ENCODE data around the gene MAD1L1. TPM values are rescaled to one million over a fixed set of nuclear protein-coding genes. Genes with fewer than 3 reads are reported as not detected.

The MAD1L1 gene
- total RNA-seq, 1 donor from 2014 or later: 57.4 TPM

GRCh38 chr7:2049111-2049781 lies 183.5 kb downstream of the MAD1L1 start:
- no peak for FAIRE-seq
- H3K27me3 ChIP-seq (ENCODE audit: control insufficient read depth, insufficient read depth, low read length): no peaks in the 10 kb centered on the region
- DNase-seq (ENCODE audit: low read depth): peak; percentile 5
- TF ChIP-seq, protein P1, sequence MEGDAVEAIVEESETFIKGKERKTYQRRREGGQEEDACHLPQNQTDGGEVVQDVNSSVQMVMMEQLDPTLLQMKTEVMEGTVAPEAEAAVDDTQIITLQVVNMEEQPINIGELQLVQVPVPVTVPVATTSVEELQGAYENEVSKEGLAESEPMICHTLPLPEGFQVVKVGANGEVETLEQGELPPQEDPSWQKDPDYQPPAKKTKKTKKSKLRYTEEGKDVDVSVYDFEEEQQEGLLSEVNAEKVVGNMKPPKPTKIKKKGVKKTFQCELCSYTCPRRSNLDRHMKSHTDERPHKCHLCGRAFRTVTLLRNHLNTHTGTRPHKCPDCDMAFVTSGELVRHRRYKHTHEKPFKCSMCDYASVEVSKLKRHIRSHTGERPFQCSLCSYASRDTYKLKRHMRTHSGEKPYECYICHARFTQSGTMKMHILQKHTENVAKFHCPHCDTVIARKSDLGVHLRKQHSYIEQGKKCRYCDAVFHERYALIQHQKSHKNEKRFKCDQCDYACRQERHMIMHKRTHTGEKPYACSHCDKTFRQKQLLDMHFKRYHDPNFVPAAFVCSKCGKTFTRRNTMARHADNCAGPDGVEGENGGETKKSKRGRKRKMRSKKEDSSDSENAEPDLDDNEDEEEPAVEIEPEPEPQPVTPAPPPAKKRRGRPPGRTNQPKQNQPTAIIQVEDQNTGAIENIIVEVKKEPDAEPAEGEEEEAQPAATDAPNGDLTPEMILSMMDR (IDR thresholded peaks at IDR 0.05; ENCODE audit: insufficient read depth, low read length, severe bottlenecking): no peak
- no peak overlapping the region for H3K4me3 ChIP-seq (ENCODE audit: low read depth, low read length)
- no peaks in the 10 kb centered on the region for H3K36me3 ChIP-seq (ENCODE audit: control insufficient read depth, insufficient read depth, low read length)

DNA sequence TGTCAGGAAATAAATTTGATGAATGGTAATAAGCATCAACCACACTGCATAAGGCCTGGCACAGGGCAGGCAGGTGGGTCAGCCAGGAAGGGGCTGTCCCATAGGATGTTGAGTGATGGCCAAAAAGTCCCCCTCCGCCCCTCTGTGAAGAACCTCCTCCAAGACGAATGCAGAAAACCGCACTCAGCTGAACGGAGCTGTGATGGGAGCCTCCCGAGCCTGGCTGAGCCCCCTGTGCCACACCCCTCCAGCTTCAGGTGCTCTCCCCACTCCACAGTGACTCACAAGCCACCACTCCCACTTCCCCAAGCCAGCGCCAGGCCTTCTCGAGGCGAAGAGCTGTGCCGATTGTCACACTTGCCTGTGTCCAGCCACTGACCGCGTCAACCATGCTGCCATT lies 184.2 kb downstream of the MAD1L1 start:
- TF ChIP-seq, protein P1 (IDR thresholded peaks at IDR 0.05; ENCODE audit: insufficient read depth, low read length, severe bottlenecking): no peak
- DNase-seq (ENCODE audit: low read depth) (no peak), FAIRE-seq (no peak)
- H3K27me3 ChIP-seq (ENCODE audit: control insufficient read depth, insufficient read depth, low read length): no peaks in the 10 kb centered on the region
- no peak overlapping the region for H3K4me3 ChIP-seq (ENCODE audit: low read depth, low read length)
- no peaks in the 10 kb centered on the region for H3K36me3 ChIP-seq (ENCODE audit: control insufficient read depth, insufficient read depth, low read length)

DNA sequence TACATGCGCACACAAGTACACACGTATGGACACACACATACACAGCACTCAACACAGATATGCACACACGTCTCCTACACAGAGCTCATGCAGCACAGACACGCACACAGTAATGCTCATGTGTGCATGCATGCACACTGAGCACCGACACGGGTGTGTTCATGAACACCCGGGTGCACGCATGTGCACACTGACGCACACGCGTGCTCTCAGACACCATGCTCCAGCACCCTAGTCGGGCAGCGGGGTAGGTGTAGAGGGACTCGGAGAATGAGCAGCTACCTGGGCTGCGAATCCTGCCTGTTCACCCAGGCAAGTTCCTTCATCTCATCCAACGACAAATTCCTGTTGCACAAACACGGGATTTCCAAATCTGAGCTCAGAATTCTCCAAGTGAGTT lies 184.7 kb downstream of the MAD1L1 start:
- FAIRE-seq (peak; percentile 98), DNase-seq (ENCODE audit: low read depth) (no peak)
- TF ChIP-seq, protein P1 (IDR thresholded peaks at IDR 0.05; ENCODE audit: insufficient read depth, low read length, severe bottlenecking): no peak
- Histone ChIP-seq H3K36me3 (ENCODE audit: control insufficient read depth, insufficient read depth, low read length) (no peaks in the 10 kb centered on the region), H3K4me3 (ENCODE audit: low read depth, low read length) (no peak overlapping the region), H3K27me3 (ENCODE audit: control insufficient read depth, insufficient read depth, low read length) (no peaks in the 10 kb centered on the region)

DNA sequence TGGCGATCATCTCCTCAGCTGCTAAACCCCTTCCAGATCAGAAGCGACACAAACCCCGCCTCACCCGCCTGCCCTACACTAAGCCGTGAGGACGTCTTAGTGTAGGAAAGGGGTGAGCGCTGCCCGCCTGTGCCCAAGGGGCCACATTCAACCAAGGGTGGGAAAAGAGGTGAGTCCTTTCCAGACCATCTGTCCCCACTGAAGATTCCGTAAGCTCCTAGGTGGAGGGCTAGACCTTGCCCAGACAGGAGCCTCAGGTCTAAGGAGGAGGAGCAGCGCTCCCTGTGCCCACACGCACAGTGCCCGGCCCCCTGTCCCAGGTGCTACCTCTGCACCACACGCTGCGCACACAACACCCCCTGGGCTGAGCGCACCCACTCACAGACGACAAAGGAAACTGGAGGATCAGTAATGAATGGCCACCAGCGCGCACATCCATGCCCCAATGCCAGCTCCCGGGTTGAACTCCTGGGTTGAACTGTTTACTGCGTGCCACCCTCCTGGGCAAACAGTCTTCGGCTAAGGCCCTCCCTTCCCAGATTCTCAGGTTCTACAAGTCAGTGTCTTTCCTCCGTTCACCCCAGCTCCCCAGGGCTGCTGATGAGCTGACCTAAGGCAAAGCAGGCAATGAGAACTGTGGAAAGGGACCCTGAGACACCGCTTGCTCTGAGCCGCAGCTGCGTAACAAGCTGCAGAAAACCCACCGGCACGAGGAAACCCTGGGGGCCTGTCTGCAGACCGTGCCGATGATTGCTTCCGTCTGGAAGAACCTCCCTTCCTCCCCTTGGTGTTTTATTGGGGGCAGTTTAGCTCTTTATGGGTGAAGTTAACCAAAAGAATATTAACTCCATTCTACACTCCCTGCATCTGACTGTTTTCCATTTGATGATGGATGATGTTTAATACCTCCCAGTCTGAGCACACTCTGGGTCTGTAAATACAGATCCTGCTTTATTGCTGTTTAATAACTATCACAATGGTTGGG lies 185.9 kb downstream of the MAD1L1 start:
- FAIRE-seq: peak; percentile 84

GRCh38 chr7:2045559-2046405 lies 187.0 kb downstream of the MAD1L1 start:
- DNase-seq (ENCODE audit: low read depth) (no peak), FAIRE-seq (no peak)
- Histone ChIP-seq H3K4me3 (ENCODE audit: low read depth, low read length) (no peak overlapping the region), H3K36me3 (ENCODE audit: control insufficient read depth, insufficient read depth, low read length) (peaks cover 2% of the 10 kb centered on the region), H3K27me3 (ENCODE audit: control insufficient read depth, insufficient read depth, low read length) (no peaks in the 10 kb centered on the region)
- TF ChIP-seq, protein P1 (IDR thresholded peaks at IDR 0.05; ENCODE audit: insufficient read depth, low read length, severe bottlenecking): no peak

More for the DNA sequence above, 185.9 kb downstream of the MAD1L1 start:
- no peak for DNase-seq (ENCODE audit: low read depth)
- TF ChIP-seq, protein P1 (IDR thresholded peaks at IDR 0.05; ENCODE audit: insufficient read depth, low read length, severe bottlenecking): no peak
- Histone ChIP-seq H3K4me3 (ENCODE audit: low read depth, low read length) (no peak overlapping the region), H3K27me3 (ENCODE audit: control insufficient read depth, insufficient read depth, low read length) (no peaks in the 10 kb centered on the region), H3K36me3 (ENCODE audit: control insufficient read depth, insufficient read depth, low read length) (peaks cover 2% of the 10 kb centered on the region)

Data from bronchial epithelial cell (primary cell).